Stimulated activated CD4-positive, alpha-beta T cell treated with anti-CD3 and anti-CD28 coated beads, Interleukin-4, amount 100 ng/mL, for 24 hours (primary cell): ENCODE measurements around the gene RHOJ.
"Not testable (repeated sequence)": the region's sequence is repeated elsewhere in the genome, so short reads cannot be mapped to it uniquely, and the experiment has no call there.

Source experiments
- DNase-seq: peaks from one replicate; pipeline ENCODE4 v3.0.0-alpha.2; 2020

The RHOJ gene

DNA sequence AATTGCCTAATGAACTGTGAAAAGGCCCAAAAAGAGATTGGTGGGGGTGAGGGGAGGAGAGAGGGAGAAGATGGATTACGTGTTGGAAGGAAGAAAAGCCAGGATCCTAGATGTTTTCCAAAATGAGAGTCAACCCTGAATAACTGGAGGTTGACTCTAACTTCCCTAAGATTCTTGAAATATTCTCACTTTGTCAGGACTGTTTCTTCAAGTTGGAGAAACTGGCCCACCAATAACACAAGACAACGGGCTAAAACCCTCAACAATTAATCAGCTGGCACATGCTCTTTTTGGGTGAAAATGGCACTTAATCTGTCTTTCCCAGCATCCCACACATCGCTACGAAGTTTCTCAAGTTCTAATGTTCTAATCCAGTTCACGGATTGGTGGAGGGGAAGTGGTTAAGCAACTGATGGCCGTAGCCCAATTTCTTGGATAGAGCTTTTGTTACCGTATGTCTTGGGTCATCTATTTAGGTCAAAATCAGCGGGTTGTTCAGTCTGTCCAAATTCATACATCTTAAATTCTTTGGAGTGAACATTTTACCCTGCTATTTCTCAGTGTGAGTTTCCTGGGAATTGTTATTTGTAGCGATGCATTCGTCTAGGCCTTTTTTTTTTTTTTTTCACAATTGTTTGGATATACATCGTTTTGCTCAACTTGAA is 65.5 kb downstream of the RHOJ start:
- no peak for DNase-seq

DNA sequence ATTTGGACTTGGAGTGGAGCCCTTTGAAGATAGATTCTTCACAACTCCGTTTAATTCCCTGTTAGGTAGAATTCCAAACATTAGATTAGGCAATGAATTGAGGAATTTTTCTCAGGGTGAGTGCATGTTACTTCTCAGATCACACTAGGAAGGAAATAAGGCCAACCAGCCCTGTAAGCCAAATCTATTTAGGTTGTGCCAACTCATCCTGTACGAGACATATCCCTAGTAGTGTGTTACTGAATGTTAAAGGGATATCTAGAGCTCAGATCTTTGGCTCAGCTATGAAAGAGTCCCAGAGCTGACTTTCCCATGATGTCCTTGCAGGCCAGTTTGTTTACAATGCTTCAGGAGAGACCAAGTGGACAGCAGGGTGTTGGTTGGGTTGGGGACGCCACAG is 68.9 kb downstream of the RHOJ start:
- no peak for DNase-seq

DNA sequence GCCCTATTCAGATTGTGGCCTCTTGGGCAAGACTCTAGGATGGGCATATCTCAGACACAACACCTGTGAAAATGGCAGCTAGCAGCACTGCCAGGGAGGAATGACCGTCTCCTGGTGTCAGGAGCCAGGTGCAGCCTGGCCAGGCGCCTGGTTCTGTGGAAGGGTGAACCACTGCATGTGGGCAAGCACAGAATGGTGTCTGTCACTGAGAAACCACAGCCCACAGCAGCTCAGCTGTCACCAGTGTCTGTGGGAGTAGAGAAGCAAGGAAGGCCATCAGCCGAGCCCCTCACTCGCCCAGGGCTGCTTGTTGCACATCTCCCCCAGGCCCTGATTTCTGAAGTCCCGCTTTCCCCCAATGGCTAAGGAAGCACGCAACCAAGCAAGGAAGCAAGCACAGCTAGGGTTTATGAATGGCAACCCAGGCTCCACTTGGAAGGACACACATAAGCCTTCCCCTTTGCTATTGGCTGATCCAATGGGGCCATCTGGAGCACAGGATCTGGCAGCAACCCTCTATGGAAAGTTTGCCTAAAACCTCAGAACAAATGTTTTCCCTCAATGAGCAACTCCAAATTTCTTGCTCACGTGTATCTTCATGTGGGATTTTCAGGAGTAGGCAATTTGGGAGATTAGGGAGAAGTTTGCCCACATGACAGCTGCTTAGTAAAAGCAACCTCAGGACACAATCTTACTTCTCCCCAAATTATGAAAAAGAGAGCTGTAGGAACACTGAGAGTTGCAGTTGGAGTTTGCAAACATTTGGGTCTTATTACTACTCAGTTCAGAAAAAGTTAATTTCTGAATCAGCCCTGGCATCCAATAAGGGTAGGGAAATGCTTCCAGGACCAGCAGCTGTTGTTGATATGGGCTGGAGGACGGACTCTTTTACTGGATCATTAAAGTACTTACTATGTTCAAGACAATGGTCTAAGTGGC is 69.7 kb downstream of the RHOJ start:
- DNase-seq, result no peak

DNA sequence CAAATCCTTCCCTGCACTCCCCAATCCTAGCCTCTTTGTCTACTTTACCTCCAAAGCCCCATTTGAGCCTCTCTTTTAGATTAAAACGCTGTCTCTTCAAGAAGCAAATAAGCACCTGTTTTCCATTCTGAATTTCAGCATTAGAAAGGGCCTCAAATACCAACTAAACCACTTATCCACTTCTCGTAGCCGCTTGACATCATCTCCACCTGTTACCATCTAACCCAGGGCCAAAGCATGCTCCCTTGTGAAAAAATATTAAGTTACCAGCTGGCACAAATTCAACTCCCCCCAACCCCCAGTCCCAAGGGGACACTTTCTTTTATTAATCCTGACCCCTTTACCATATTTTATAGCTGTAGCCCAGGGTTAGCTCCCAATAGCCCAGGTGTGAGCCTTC is 71.4 kb downstream of the RHOJ start:
- no peak for DNase-seq

DNA sequence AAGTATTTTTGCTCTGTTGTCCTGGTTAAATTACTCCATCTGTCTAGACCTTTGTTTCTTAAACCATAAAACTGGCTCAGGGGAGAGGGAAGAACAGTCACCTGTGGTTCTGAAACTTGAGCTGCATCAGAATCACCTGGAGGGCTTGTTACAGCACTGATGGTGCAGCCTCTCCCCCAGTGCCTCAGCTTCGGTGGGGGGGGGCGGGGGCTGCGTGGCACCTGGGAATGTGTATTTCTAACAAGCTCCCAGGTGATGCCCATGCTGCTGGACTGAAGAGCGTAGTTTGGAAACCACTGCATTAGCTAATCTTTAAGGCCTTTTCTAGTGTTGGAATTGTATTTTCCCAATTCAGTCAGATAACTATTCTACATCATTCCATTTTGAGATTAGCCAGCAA is 71.8 kb downstream of the RHOJ start:
- no peak for DNase-seq

DNA sequence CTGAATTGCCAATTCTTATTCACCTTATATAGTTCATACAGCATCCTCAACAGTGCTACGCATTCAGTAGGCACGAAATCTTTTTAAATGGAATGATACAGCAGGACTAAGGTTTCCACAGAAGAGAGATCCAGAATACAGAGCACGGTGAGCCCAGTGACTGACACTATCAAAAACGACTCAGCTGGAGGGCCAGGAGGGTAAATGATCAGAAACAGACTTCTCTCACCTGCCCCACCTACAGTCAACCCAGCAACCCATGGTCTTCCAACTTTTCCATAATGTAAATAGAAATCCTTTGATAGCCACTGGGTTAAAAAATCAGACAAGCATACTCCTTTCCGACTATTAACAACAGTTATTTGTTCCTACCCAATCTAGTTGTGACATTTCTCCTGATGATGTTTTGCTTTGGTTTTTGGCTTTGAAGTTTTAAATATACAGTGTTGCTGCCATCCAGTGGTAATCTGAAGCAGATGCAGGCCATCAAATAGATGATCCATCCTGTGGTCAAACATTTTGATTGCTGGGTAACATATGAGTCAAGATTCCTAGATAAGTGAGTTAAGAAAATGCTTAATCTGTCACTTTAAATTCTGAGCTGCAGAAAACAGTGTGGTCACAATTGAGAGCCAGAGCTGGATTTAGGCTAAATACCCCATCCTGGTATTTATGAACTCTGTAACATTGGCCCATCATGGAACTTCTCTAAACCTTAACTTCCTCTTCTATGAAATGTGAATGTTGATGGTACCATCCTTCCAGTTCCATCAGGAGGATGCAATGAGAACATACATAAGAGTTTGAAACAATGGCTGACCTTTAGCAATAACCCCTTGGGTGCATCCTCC is 72.5 kb downstream of the RHOJ start:
- DNase-seq, result no peak

DNA sequence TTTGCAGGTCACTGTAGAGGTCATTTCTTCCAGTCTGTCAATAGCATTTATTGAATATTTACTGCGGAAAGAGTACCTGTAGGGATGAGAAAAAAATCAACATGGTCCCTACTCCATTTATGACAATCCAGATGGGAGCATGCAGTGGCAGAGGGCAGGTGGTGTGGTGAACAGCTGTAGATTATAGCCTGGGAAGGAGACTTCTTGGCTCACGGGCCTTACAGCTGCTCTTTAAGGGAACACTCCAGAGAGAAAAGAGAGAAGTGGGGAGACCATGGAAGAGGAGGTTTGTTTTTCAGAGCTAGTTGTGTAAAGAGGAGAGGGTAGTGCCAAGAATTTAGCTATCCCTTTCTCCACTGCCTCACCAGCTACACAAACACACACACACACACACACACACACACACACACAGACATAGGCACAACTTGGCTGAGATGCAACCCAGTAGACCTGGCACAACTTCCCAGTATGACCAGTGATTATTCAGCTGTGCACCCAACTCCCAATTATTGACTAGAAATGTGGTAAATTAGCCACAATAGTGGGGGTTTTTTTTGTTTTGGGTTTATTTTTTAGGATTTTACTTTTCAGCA is 73.4 kb downstream of the RHOJ start:
- DNase-seq, result no peak

DNA sequence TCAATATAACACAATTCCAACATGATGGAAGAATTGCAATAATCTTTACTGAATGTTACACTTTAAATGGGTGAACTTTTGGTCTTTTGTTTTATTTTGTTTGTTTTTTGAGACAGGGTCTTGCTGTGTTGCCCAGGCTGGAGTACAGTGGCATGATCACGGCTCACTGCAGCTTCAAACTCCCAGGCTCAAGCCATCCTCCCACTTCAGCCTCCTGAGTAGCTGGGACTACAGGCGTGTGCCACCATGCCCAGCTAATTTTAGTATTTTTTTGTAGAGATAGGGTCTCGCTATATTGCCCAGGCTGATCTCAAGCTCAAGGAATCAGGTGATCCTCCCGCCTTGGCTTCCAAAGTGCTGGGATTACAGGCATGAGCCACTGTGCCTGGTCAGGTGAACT is 75.7 kb downstream of the RHOJ start:
- DNase-seq, result not testable (repeated sequence)

DNA sequence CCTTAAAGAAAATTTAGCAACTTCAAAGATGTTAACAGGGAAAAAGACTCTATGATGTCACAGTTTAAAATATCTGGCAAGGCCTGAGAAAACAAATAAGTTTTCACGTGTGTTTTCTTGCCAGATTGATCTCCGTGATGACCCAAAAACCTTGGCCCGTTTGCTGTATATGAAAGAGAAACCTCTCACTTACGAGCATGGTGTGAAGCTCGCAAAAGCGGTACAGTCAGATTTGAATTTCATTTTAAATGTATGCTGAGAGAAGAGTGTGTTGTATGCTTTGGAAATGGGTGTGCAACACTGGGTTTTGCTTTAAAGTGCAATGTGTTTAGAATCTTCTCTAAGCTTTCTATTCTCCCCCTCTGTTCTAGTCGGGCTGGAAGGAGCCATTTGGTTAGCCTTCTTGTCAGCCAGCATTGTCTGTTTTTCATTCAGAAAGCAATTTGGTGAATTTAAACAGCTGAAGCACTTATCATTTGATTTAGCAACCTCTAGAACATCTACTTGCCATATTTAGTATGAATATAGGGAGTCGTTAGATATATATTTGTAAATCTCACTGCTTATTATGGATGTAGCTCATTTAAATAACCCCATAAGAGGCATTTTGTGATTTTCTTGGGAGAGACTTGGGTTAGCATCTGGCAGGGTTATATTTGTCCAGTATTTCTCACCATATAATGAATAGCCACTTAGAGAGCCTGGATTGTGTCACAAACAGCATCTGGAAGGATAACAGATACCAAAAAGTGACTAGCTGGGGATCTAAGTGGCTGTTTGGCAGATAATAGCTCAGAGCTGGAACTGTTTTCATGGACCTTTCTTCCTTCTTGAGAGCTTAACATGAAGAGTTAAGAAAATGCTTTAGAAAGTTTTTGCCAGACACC is 79.0 kb downstream of the RHOJ start:
- DNase-seq, result no peak

DNA sequence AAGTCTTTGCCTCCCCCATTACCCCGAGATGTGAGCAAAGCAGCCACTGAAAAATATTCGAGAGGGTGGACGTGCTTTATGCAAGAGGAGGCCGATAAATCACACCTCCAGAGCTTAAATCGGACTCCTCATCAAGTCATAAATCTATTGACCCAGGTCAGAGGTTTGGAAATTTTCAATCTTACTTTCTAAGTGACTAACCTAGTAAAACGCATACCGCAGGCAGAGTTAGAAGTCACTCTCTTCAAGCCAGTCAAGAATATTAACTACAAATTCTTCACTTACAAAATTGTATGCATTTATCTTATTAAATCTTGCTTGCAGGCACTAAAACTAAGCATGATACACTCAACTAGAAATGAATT is 79.6 kb downstream of the RHOJ start:
- DNase-seq, result no peak

DNA sequence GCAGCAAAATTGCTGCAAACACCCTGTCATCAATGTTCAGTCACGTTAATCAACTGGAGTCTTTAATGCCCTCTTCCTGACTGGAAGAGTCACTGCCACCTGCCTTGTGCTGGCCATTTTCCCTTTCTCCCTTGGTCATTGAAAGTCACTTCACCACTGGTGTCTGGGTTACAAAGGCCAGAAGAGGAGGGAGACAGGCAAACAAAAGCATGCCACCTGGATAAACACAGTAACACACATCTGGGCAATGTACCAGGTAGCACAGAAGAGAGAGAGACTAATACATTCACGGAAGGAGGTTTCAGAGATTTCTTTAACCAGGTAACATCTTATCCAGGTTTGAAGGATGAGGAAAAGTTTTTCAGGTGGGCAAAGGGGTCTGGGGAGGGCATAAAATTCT is 81.8 kb downstream of the RHOJ start:
- DNase-seq, result no peak

DNA sequence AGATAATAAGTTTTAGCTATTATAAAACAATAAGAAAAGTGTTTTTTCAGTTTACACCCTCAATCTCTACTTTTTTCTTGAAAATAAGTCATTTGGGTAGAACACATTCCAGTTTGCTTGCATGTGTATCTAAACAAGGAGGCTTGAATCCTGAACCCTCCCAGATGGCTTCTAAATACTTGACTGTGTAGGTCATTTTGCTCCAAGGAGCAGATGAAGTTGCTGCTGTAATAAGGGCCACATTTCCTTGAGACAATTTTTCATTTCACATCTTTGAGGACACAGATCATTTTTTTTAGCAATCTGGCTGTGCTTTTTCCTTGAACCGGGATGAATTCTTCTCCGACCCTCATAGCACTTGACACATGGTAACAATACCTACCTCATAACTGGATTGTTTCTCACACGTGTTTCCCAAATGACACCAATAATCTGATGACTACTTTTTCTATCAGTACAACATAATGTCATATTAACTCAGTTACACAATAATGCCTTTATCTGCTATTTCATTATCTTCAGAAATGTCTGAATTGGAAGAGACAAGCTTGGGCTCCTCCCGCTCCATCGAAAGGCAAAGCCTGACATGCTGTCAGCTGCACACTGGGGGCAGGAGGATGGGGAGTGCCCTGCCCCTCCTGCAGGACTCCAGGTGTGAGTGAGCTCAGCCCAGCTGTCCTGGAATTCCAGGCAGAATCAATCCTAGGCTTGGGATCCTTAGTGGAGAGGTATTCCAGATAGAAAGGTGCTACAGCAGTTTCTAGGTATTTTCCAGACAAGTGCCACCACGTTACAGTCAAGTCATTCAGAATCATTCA is 83.6 kb downstream of the RHOJ start:
- no peak for DNase-seq

DNA sequence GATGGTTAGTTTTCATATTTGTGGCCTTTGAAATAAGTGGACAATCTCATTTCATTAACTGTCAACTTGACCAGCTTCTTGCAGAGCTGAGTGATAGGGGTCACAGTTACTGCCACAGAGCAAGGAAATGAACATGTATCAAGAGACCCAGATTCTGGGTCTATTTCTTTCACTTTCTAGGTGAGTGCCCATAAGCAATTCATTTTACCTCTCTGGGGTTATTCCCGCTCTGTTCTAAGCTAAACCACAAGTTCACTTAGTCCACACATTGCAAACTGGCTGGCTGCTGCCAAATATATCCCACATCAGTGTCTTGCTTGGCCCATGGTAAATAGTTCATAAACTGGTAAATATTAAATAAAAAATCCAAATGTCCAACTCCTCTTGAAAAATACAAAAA is 84.6 kb downstream of the RHOJ start:
- DNase-seq, result no peak

DNA sequence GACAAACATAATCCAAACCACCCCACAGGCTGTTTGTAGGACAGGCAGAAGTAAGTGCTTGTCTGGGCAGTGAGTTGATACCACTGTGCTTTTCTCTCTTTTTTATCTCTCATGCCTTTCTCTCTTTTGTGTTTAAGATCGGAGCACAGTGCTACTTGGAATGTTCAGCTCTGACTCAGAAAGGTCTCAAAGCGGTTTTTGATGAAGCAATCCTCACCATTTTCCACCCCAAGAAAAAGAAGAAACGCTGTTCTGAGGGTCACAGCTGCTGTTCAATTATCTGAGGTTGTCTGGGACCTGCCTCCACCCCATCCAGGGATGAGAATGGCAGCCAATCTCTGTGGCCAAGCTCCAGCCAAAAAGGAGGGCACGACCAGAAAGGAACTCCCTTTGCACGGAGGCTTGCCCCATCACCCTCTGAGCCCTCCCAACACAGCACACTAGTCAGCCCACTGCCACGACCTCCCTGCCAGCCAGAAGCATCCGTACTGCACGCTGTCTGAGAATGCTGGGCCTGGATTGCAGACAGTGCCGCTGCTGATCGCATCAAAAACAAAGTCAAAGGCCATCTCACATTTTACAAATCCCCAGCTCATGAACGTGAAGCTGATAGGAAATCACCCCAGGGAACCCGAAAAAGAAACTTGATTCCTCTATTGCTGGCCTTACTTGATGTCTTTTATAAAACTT is 86.6 kb downstream of the RHOJ start:
- DNase-seq, result no peak

DNA sequence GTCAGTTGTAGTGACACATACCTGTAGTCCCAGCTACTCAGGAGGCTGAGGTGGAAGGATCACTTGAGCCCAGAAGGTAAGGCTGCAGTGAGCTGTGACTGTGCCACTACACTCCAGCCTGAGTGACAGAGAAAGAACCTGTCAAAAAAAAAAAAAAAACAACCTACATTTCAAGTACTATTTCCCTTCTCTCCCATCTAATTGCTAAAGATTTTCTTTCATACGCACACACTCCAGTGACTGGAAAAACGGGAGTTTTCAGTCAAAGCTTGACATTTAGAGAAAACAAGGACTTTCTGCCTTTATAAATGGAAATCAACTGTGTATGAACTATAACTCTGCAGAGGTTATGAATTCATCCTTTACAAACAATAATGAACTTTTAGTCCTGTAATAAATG is 88.6 kb downstream of the RHOJ start:
- no peak for DNase-seq

DNA sequence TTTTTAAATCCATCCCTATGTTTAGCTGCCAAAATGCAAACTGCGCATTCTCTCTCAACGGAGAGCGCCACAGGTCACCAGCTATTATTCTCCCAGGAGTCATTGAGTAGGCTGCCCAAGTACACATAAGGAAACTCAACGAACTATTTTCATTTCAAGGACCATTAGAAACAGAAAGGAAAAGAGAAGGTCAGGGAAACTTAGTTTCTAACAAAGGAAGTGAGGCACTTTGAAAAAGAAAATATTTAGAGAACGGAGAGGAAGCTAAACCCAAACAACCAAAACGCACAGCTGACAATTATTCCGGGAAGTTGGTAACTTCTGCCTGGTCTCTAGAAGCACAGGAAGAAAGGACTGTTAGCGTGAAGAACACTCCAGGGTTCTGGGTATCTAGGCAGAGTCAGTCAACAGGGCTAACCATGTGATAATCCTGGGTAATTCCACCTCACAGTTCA is 91.0 kb downstream of the RHOJ start:
- no peak for DNase-seq

DNA sequence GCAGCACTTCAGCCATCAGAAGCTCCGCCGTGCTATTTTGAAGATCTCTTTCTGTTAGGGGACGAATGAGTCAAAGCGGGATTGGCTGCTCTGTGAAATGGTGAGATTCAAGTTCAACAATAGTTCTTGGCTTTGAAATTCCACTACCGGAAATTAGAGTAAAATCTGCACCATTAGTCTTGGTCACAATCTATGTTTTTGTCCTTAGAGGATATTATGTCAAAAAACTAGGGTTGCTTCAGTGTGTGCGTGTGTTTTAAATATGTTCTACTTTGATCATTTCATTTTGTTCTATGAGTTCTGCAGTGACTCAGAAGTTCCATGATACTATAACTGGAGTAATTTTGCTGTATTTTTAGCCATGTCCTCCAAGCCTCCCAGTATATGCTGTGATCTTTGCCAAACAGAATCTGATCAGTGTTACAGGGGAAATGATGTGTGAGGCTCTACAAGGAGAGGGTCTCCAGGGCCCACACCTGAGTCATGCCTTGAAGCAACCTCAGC is 91.9 kb downstream of the RHOJ start:
- DNase-seq, result no peak

DNA sequence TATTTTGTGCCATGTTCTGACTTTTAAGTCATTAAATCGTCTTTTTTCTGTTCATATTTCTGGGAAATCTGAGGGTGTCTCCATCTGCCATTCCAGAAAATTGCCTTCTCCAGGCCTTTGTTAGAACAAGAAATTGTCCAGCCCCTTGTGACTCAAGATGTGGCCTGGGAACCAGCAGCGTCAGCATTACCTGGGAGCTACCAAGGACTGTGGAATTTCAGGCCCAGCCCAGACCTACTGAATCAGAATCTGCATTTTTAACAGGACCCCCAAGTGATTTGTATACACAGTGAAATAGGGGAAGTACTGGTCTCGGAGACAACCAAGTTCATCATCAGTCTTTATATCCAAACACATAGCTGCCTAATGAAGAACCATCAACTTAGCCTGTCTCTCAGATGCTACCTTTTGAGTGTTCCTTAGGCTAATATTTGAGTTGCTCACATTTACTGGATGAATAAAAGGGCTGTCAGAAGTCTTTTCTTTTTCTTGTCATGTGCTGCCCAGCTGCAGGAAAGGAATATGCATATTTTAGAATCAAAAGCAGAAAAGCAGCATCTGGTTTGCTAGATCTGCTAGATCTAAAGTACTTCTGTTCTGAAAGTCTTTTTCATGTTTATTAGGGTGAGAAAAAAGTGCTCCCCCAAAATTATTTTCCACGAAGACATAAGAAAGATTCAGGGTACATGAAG is 93.3 kb downstream of the RHOJ start:
- no peak for DNase-seq

DNA sequence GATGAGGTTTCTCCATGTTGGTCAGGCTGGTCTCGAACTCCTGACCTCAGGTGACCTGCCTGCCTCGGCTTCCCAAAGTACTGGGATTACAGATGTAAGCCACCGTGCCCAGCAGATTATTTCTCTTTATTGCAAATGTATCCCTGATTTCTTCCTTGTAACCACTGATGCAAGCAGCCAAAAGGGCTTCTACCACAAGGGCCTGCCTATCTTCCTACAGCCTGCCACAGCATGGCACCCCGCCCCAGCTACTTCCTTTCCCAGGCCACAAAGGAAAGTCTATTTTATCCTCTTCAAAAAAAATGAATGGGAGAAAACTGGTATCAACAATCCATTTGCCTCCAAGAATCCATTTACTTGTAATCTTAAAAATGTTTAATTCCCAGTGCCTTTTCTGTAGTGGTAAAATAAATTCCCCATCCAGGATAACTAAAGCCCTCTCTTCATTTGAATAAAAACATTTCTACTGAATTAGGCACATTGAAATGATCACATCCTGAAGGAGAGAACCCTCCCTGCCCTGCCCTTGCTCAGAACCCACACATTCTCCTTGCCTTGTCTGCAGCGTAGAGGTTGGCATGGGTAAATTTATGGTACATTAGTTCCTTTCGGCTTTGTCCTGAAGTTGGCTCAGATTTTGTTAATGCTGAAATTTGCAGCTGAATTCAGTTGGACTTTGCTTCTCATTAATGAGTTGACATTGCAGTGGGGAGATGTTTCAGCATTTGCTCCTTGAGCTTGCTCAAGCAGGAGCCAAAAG is 95.3 kb downstream of the RHOJ start:
- DNase-seq, result no peak
